ENCODE data around the gene ZBTB20. TPM values are rescaled to one million over a fixed set of nuclear protein-coding genes. Genes with fewer than 3 reads are reported as not detected.

Gene ZBTB20
- polyA plus RNA-seq, 1 of the 3 experiments (the other 2 are of a cell fraction), result 0.43 TPM

DNA sequence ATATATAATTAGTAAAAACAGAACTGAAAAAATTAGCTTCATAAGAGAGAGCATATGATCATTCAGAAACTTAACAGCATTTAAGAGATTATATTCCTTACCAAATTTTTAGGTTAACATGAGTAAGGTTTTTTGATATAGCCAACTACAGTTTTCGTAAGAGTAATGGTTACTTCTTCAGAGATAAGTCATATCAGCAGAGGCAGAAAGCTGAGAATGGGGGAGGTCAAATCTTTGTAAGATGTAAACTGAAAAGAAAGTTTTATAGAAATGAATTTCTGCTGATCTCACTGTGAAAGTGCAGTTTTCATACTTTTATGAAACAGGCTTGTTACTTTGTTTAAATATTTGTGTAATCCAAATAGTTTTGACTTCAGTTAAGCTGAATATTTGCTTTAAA, 193.3 kb downstream of the ZBTB20 start:
- H3K27me3 ChIP-seq (ENCODE audit: insufficient read depth), result no peaks in the 10 kb centered on the region
- WGBS (ENCODE audit: low lambda C conversion rate), result 91% methylated on average over 1 of the region's 1 CpG
- H3K9ac ChIP-seq, result no peak overlapping the region
- H3K4me1 ChIP-seq (ENCODE audit: control insufficient read depth in 1 of 2, insufficient read depth in 2 of 2, low read depth in 1 of 2, low read length in 1 of 2), result no peaks in the 10 kb centered on the region
- peaks cover 21% of the 10 kb centered on the region for H3K9me3 ChIP-seq
- POLR2A ChIA-PET, result no interaction called here
- H3K27ac ChIP-seq (ENCODE audit: low read depth in 2 of 2, low read length in 1 of 2), result no peak overlapping the region
- H3K36me3 ChIP-seq (replicated peaks in 1 of 2; ENCODE audit: control insufficient read depth in 1 of 2, insufficient read depth in 2 of 2, low read length in 1 of 2), result peaks cover 0 to 14% of the 10 kb centered on the region in 2 experiments
- TF ChIP-seq MXI1 (IDR thresholded peaks at IDR 0.05; ENCODE audit: low read depth, low read length) (no peak), YY1 (IDR thresholded peaks at IDR 0.05; ENCODE audit: low read depth) (no peak), NFIC (IDR thresholded peaks at IDR 0.05; ENCODE audit: borderline replicate concordance) (no peak), FOXM1 (IDR thresholded peaks at IDR 0.05; ENCODE audit: low read depth) (no peak), TEAD4 (IDR thresholded peaks at IDR 0.05; ENCODE audit: borderline replicate concordance, insufficient read depth) (no peak), RAD21 (IDR thresholded peaks at IDR 0.05; ENCODE audit: low read length) (no peak), PBX3 (IDR thresholded peaks at IDR 0.05) (no peak), GATA2 (CRISPR knock-in tag; IDR thresholded peaks at IDR 0.05) (no peak), NRF1 (IDR thresholded peaks at IDR 0.05; ENCODE audit: low read depth, low read length) (no peak), RCOR1 (IDR thresholded peaks at IDR 0.05; ENCODE audit: low read length) (no peak), SIN3A (IDR thresholded peaks at IDR 0.05; ENCODE audit: borderline replicate concordance, low read depth, low read length) (no peak), TCF12 (IDR thresholded peaks at IDR 0.05) (no peak), CTCF (IDR thresholded peaks at IDR 0.05) (no peak), ZBTB33 (IDR thresholded peaks at IDR 0.05; ENCODE audit: borderline replicate concordance, low read depth) (no peak), MEF2A (IDR thresholded peaks at IDR 0.05; ENCODE audit: borderline replicate concordance, low read depth) (no peak)
- TF ChIP-seq, protein P1, sequence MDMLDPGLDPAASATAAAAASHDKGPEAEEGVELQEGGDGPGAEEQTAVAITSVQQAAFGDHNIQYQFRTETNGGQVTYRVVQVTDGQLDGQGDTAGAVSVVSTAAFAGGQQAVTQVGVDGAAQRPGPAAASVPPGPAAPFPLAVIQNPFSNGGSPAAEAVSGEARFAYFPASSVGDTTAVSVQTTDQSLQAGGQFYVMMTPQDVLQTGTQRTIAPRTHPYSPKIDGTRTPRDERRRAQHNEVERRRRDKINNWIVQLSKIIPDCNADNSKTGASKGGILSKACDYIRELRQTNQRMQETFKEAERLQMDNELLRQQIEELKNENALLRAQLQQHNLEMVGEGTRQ (IDR thresholded peaks at IDR 0.05; ENCODE audit: borderline replicate concordance, low read depth, low read length), result no peak
- TF ChIP-seq, protein P2, sequence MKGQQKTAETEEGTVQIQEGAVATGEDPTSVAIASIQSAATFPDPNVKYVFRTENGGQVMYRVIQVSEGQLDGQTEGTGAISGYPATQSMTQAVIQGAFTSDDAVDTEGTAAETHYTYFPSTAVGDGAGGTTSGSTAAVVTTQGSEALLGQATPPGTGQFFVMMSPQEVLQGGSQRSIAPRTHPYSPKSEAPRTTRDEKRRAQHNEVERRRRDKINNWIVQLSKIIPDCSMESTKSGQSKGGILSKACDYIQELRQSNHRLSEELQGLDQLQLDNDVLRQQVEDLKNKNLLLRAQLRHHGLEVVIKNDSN (IDR thresholded peaks at IDR 0.05; ENCODE audit: borderline replicate concordance, low read depth), result no peak
- TF ChIP-seq, protein P3, sequence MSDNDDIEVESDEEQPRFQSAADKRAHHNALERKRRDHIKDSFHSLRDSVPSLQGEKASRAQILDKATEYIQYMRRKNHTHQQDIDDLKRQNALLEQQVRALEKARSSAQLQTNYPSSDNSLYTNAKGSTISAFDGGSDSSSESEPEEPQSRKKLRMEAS (IDR thresholded peaks at IDR 0.05; ENCODE audit: low read depth), result no peak
- CTCF ChIA-PET, result no interaction called here
- H2AFZ ChIP-seq (ENCODE audit: low read depth), result no peak overlapping the region
- no peaks in the 10 kb centered on the region for H4K20me1 ChIP-seq (ENCODE audit: insufficient read depth)
- H3K4me2 ChIP-seq, result no peak overlapping the region
- H3K79me2 ChIP-seq (ENCODE audit: insufficient read depth), result no peaks in the 10 kb centered on the region
- no peak for DNase-seq
- H3K9me2 ChIP-seq, result no peaks in the 10 kb centered on the region; the same call in 1 of the 2 replicates
- H3K4me3 ChIP-seq (ENCODE audit: low read depth in 2 of 2, low read length in 1 of 2), result no peak overlapping the region
- no peaks in the 10 kb centered on the region for H3F3A ChIP-seq (replicated peaks; ENCODE audit: insufficient read depth)

All from SK-N-SH (cell line).